ENCODE measurements around the gene PRAMEF1.

Gene PRAMEF1

DNA sequence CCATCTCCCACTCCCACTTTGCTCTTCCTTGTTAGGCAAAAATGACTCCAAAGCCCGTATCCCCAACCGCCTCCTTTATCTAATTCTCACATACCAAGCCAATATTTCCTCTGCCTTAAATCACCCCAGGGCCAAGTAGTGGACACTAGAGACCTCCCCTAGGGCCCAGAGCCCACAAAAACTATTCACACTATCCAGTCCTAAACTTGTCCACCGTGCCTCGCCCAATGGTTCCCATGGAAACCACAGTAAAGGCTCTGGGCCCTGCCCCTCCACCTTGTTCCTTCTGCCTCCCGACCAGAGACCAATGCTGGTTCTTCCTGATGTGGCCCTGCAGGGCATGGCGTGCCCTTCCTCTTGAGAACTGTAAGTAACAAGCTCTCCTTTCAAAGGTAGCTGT, 33.4 kb upstream of the PRAMEF1 start:
- H2BK5ac ChIP-seq (ENCODE audit: low read depth, low read length, poor library complexity, severe bottlenecking) = no peak overlapping the region
- H3K27ac ChIP-seq (ENCODE audit: low read length, poor library complexity, severe bottlenecking) = no peak overlapping the region
- no peak overlapping the region for H4K8ac ChIP-seq (ENCODE audit: low read length)
- no peaks in the 10 kb centered on the region for H3K36me3 ChIP-seq (ENCODE audit: control insufficient read depth in 1 of 2, insufficient read depth in 2 of 2, low read depth in 1 of 2, low read length in 2 of 2)
- no peak overlapping the region for H3K4me3 ChIP-seq (ENCODE audit: insufficient read depth in 1 of 2, low read depth in 1 of 2, low read length in 2 of 2)
- H3K14ac ChIP-seq (ENCODE audit: low read length in 2 of 2) = no peak overlapping the region
- H3K79me1 ChIP-seq (replicated peaks; ENCODE audit: low read length, poor library complexity, severe bottlenecking) = no peaks in the 10 kb centered on the region
- no peak overlapping the region for H2BK12ac ChIP-seq (ENCODE audit: low read length in 2 of 2)
- no peak for DNase-seq
- no peak overlapping the region for H3K18ac ChIP-seq (ENCODE audit: low read depth in 1 of 2, low read length in 2 of 2)
- H2AFZ ChIP-seq (ENCODE audit: low read depth, low read length) = no peak overlapping the region
- peaks cover 0 to 20% of the 10 kb centered on the region in 2 experiments for H3K27me3 ChIP-seq (ENCODE audit: control insufficient read depth in 1 of 2, insufficient read depth in 1 of 2, low read length in 2 of 2)
- no peak overlapping the region for H3K23ac ChIP-seq (ENCODE audit: low read length in 2 of 2)
- H3K4ac ChIP-seq (ENCODE audit: low read depth in 1 of 2, low read length in 2 of 2) = no peak overlapping the region
- H3K4me2 ChIP-seq (ENCODE audit: low read length, poor library complexity, severe bottlenecking) = no peak overlapping the region
- no peak overlapping the region for H2BK15ac ChIP-seq (ENCODE audit: low read depth, poor library complexity, severe bottlenecking)
- 69% methylated on average over 6 of the region's 6 CpGs for WGBS
- H2AK5ac ChIP-seq (ENCODE audit: low read length, severe bottlenecking) = no peak overlapping the region
- no peak overlapping the region for H2BK120ac ChIP-seq (ENCODE audit: low read depth, low read length)
- no peak overlapping the region for H3K9ac ChIP-seq (ENCODE audit: low read length)
- no peaks in the 10 kb centered on the region for H3K9me3 ChIP-seq (ENCODE audit: control insufficient read depth, low read length)
- no peak overlapping the region for H4K91ac ChIP-seq (ENCODE audit: low read length)
- no peaks in the 10 kb centered on the region for H3K4me1 ChIP-seq (ENCODE audit: control insufficient read depth, insufficient read depth, low read depth, low read length)

DNA sequence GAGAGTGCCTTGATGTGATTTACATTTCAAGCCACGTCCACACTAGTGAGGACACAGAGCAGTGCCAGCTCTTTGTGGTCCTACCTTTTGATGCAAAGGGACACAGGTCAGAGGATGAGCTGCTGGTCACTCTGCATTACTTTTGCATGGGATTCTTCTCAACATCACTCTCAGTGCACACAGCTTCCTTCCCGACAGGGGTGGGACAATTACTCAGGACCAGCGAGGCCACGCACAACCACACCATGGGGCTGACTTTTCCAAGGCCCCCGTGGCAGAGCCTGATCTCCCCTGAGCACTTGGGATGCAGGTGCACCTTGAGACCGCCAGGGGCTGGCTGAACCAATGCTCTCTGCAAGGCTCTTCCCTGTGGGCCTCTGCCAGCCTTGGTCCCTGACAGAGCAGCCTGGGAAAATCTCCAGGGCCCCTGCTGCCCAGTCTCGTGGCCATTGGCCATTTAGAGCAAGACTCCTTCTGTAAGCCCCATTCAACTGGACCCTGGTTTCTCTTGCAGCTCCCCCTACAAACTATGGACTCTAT, 30.9 kb upstream of the PRAMEF1 start:
- Histone ChIP-seq H2BK120ac (ENCODE audit: low read depth, low read length) (no peak overlapping the region), H3K4me3 (ENCODE audit: insufficient read depth in 1 of 2, low read depth in 1 of 2, low read length in 2 of 2) (no peak overlapping the region), H2BK15ac (ENCODE audit: low read depth, poor library complexity, severe bottlenecking) (no peak overlapping the region), H2BK5ac (ENCODE audit: low read depth, low read length, poor library complexity, severe bottlenecking) (no peak overlapping the region), H3K36me3 (ENCODE audit: control insufficient read depth in 1 of 2, insufficient read depth in 2 of 2, low read depth in 1 of 2, low read length in 2 of 2) (no peaks in the 10 kb centered on the region), H2AFZ (ENCODE audit: low read depth, low read length) (no peak overlapping the region), H2AK5ac (ENCODE audit: low read length, severe bottlenecking) (no peak overlapping the region), H4K91ac (ENCODE audit: low read length) (no peak overlapping the region), H3K27me3 (ENCODE audit: control insufficient read depth in 1 of 2, insufficient read depth in 1 of 2, low read length in 2 of 2) (peaks cover 0 to 28% of the 10 kb centered on the region in 2 experiments), H2BK12ac (ENCODE audit: low read length in 2 of 2) (no peak overlapping the region), H3K79me1 (replicated peaks; ENCODE audit: low read length, poor library complexity, severe bottlenecking) (no peaks in the 10 kb centered on the region), H3K14ac (ENCODE audit: low read length in 2 of 2) (no peak overlapping the region), H3K9me3 (ENCODE audit: control insufficient read depth, low read length) (no peaks in the 10 kb centered on the region), H3K23ac (ENCODE audit: low read length in 2 of 2) (no peak overlapping the region), H3K4me1 (ENCODE audit: control insufficient read depth, insufficient read depth, low read depth, low read length) (no peaks in the 10 kb centered on the region), H3K4me2 (ENCODE audit: low read length, poor library complexity, severe bottlenecking) (no peak overlapping the region), H3K4ac (ENCODE audit: low read depth in 1 of 2, low read length in 2 of 2) (no peak overlapping the region), H3K27ac (ENCODE audit: low read length, poor library complexity, severe bottlenecking) (no peak overlapping the region), H3K18ac (ENCODE audit: low read depth in 1 of 2, low read length in 2 of 2) (no peak overlapping the region), H4K8ac (ENCODE audit: low read length) (no peak overlapping the region), H3K9ac (ENCODE audit: low read length) (no peak overlapping the region)
- DNase-seq = no peak
- WGBS = 61% methylated on average over 7 of the region's 7 CpGs

DNA sequence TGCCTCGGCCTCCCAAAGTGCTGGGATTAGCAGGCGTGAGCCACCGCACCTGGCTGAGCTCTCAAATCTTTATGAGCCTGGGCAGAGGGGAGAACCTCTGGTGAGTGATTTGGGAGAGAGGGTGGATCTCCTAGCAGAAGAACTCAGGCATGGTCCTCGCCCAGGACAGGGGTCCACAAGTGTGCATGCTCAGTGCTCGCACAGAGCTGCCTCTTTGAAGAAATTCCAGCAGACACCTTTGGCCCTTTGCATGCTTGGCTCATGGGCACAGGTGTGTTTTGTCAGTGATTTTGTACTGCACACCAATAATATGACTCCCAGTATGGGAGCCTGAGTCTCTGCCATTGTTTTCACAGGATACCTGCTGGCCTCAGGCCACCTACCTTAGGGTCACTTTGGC, 29.4 kb upstream of the PRAMEF1 start:
- H3K27ac ChIP-seq (ENCODE audit: low read length, poor library complexity, severe bottlenecking) = no peak overlapping the region
- no peaks in the 10 kb centered on the region for H3K36me3 ChIP-seq (ENCODE audit: control insufficient read depth in 1 of 2, insufficient read depth in 2 of 2, low read depth in 1 of 2, low read length in 2 of 2)
- H2BK5ac ChIP-seq (ENCODE audit: low read depth, low read length, poor library complexity, severe bottlenecking) = no peak overlapping the region
- no peaks in the 10 kb centered on the region for H3K79me1 ChIP-seq (replicated peaks; ENCODE audit: low read length, poor library complexity, severe bottlenecking)
- no peak overlapping the region for H4K91ac ChIP-seq (ENCODE audit: low read length)
- H2AK5ac ChIP-seq (ENCODE audit: low read length, severe bottlenecking) = no peak overlapping the region
- no peak overlapping the region for H2BK12ac ChIP-seq (ENCODE audit: low read length in 2 of 2)
- H4K8ac ChIP-seq (ENCODE audit: low read length) = no peak overlapping the region
- no peak overlapping the region for H3K4me2 ChIP-seq (ENCODE audit: low read length, poor library complexity, severe bottlenecking)
- no peak overlapping the region for H2BK120ac ChIP-seq (ENCODE audit: low read depth, low read length)
- no peaks in the 10 kb centered on the region for H3K9me3 ChIP-seq (ENCODE audit: control insufficient read depth, low read length)
- peaks cover 0 to 29% of the 10 kb centered on the region in 2 experiments for H3K27me3 ChIP-seq (ENCODE audit: control insufficient read depth in 1 of 2, insufficient read depth in 1 of 2, low read length in 2 of 2)
- no peak overlapping the region for H2BK15ac ChIP-seq (ENCODE audit: low read depth, poor library complexity, severe bottlenecking)
- H3K18ac ChIP-seq (ENCODE audit: low read depth in 1 of 2, low read length in 2 of 2) = no peak overlapping the region
- H3K14ac ChIP-seq (ENCODE audit: low read length in 2 of 2) = no peak overlapping the region
- no peaks in the 10 kb centered on the region for H3K4me1 ChIP-seq (ENCODE audit: control insufficient read depth, insufficient read depth, low read depth, low read length)
- 88% methylated on average over 5 of the region's 5 CpGs for WGBS
- H3K4me3 ChIP-seq (ENCODE audit: insufficient read depth in 1 of 2, low read depth in 1 of 2, low read length in 2 of 2) = no peak overlapping the region
- H3K9ac ChIP-seq (ENCODE audit: low read length) = no peak overlapping the region
- no peak for DNase-seq
- H2AFZ ChIP-seq (ENCODE audit: low read depth, low read length) = no peak overlapping the region
- no peak overlapping the region for H3K4ac ChIP-seq (ENCODE audit: low read depth in 1 of 2, low read length in 2 of 2)
- H3K23ac ChIP-seq (ENCODE audit: low read length in 2 of 2) = no peak overlapping the region

DNA sequence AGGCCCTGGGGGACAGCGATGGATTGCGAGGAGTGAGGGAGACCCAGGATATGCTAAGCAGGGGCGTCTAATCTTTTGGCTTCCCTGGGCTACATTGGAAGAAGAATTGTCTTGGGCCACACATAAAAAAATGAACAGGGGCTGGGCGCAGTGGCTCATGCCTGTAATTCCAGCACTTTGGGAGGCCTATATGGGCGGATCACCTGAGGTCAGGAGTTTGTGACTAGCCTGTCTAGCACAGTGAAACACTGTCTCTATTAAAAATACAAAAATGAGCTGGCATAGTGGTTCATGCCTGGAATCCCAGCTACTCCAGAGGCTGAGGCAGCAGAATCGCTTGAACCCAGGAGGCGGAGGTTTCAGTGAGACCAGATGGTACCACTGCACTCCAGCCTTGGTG, 28.4 kb upstream of the PRAMEF1 start:
- Histone ChIP-seq H3K4me2 (ENCODE audit: low read length, poor library complexity, severe bottlenecking) (no peak overlapping the region), H3K27ac (ENCODE audit: low read length, poor library complexity, severe bottlenecking) (no peak overlapping the region), H2BK5ac (ENCODE audit: low read depth, low read length, poor library complexity, severe bottlenecking) (no peak overlapping the region), H2AFZ (ENCODE audit: low read depth, low read length) (no peak overlapping the region), H3K9me3 (ENCODE audit: control insufficient read depth, low read length) (no peaks in the 10 kb centered on the region), H2BK12ac (ENCODE audit: low read length in 2 of 2) (no peak overlapping the region), H3K4me3 (ENCODE audit: insufficient read depth in 1 of 2, low read depth in 1 of 2, low read length in 2 of 2) (no peak overlapping the region), H3K36me3 (ENCODE audit: control insufficient read depth in 1 of 2, insufficient read depth in 2 of 2, low read depth in 1 of 2, low read length in 2 of 2) (no peaks in the 10 kb centered on the region), H2BK15ac (ENCODE audit: low read depth, poor library complexity, severe bottlenecking) (no peak overlapping the region), H2AK5ac (ENCODE audit: low read length, severe bottlenecking) (no peak overlapping the region), H3K27me3 (ENCODE audit: control insufficient read depth in 1 of 2, insufficient read depth in 1 of 2, low read length in 2 of 2) (peaks cover 0 to 29% of the 10 kb centered on the region in 2 experiments), H3K14ac (ENCODE audit: low read length in 2 of 2) (no peak overlapping the region), H3K18ac (ENCODE audit: low read depth in 1 of 2, low read length in 2 of 2) (no peak overlapping the region), H3K79me1 (replicated peaks; ENCODE audit: low read length, poor library complexity, severe bottlenecking) (no peaks in the 10 kb centered on the region), H3K4ac (ENCODE audit: low read depth in 1 of 2, low read length in 2 of 2) (no peak overlapping the region), H3K4me1 (ENCODE audit: control insufficient read depth, insufficient read depth, low read depth, low read length) (no peaks in the 10 kb centered on the region), H3K23ac (ENCODE audit: low read length in 2 of 2) (no peak overlapping the region), H2BK120ac (ENCODE audit: low read depth, low read length) (no peak overlapping the region), H4K91ac (ENCODE audit: low read length) (no peak overlapping the region), H4K8ac (ENCODE audit: low read length) (no peak overlapping the region), H3K9ac (ENCODE audit: low read length) (no peak overlapping the region)
- DNase-seq = no peak
- 79% methylated on average over 7 of the region's 7 CpGs for WGBS

All from mesenchymal stem cell (in vitro differentiated cells and primary cell).